DND-41 (cell line): ENCODE data around the gene RAB3GAP2.

Experiments used
- CTCF ChIP-seq: IDR thresholded peaks from 2 replicates; pipeline ENCODE4 v1.5.1; 2012; ENCODE audit warnings: borderline replicate concordance, low read length, moderate library complexity, mild to moderate bottlenecking; ENCODE audit not compliant: poor library complexity, severe bottlenecking; ENCODE audit errors: extremely low read depth
- EZH2 ChIP-seq: IDR thresholded peaks from 3 replicates; pipeline ENCODE4 v1.6.1; 2012; ENCODE audit warnings: borderline replicate concordance, low read depth, mild to moderate bottlenecking, moderate library complexity, low read length, inconsistent platforms; ENCODE audit not compliant: severe bottlenecking

GRCh38 chr1:220272047-220272840 lies at the start of gene RAB3GAP2:
- TF ChIP-seq CTCF, result no peak
- no peak for TF ChIP-seq EZH2
